ENCODE measurements around the gene CLN3.

DNA sequence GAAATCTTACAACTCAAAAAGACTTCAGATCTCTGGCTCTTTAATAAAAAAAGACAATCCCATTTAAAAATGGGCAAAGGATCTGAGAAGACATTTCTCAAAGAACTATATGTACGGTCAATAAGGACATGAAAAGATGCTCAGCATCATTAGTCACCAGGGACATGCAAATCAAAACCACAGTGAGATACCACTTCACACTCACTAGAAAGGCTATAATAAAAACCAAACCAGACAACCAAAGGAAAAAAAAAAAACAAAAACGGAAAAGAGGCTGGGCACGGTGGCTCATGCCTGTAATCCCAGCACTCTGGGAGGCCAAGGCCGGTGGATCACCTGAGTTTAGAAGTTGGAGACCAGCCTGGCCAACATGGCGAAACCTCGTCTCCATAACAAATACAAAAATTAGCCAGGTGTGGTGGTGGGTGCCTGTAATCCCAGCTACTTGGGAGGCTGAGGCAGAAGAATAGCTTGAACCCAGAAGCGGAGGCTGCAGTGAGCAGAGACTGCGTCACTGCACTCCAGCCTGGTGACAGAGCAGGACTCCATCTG is 18.1 kb downstream of the CLN3 start:
- no peak for TF ChIP-seq POLR2A (IDR thresholded peaks at IDR 0.05; ENCODE audit: low read length)
- no peak for TF ChIP-seq GATA1 (IDR thresholded peaks at IDR 0.05; ENCODE audit: low read depth, low read length)
